ENCODE data around the gene GLRX. TPM values are rescaled to one million over a fixed set of nuclear protein-coding genes. Genes with fewer than 3 reads are reported as not detected.
A peak's percentile ranks its signal among the peaks of the same experiment; 100 is the strongest.

Gene GLRX
- total and polyA plus RNA-seq, 2 of the 4 experiments (the other 2 are of a cell fraction) = 142 to 193 TPM

DNA sequence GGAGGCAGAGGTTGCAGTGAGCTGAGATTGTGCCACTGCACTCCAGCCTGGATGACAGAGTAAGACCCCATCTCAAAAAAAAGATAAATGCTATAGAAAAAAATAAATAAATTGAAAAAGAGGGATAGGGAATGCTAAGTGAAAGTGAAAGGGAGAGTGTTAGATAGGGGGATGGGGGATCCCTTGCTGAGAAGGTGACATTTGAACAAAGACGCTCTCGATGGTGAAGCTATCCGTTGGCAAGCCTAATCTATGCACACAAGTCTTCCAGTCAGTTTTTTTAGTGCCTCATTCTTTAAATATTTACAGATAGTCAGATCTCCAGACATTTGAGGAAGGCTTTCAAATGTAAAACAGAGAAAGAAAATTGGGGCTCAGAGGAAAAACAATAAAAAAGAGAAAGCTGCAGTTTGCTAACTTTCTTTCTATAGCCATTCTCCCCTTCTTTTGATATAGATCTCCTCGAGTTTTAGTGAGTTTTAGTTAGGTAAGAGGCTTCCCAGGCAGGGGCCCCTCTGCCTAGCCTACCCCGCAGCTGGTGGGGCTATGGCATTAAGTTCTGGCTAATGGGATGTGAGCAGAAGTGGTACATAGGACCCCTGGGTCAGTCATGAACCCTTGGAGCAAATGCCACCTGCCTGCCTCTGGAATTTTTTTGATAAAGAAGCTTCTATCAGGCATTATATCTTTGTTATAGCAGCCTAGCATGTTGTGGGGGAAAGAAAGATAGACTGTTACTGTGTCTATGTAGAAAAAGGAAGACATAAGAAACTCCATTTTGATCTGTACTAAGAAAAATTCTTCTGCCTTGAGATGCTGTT is 12.0 kb downstream of the GLRX start (continued):
- TF ChIP-seq NFE2L2 (IDR thresholded peaks at IDR 0.05; ENCODE audit: low read depth, low read length) = no peak

DNA sequence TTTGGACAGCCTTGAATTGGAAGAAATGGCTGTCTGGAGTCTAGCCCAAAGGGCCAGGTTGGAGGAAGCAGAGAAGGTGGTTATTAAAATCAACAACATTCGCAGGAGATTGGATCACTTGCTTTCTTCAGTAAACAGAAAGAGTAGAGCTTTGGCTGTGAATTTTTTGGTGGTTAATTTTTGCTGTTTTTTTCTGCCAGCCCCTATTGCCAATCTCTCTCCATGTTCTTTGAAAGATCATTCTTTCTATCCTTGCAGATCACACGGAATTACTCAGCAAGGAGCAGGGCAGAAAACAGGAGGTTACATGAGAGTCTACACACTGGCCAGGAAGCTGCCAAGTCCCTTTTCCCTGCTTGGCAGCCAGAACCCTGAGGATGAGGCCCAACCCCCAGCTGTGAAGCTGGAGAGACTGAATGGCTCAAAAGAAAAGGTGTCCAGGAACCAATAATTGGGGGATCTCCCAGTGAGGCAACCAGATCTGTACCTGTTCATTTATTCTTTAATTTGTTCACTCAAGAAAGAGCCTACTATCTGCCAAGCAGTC is 13.0 kb downstream of the GLRX start:
- Histone ChIP-seq H3K4me2 (ENCODE audit: low read depth, low read length) (no peak overlapping the region), H2AFZ (replicated peaks; ENCODE audit: low read length, poor library complexity) (no peak overlapping the region), H3K9ac (ENCODE audit: low read depth, low read length) (no peak overlapping the region), H3K14ac (replicated peaks; ENCODE audit: low read depth, low read length) (peak overlapping the region; percentile 37; the same call in 1 of the 2 replicates), H4K5ac (ENCODE audit: low read depth, low read length) (no peak overlapping the region), H2BK20ac (ENCODE audit: low read depth, low read length) (no peak overlapping the region), H4K20me1 (ENCODE audit: insufficient read depth, low read length) (no peaks in the 10 kb centered on the region), H4K8ac (ENCODE audit: low read depth in 2 of 2, low read length in 2 of 2) (peak overlapping the region in 1 of 2 experiments; percentile 2; a peak in 1 of 4 replicates), H2AK5ac (ENCODE audit: low read depth, low read length) (peak overlapping the region; percentile 22; the same call in 1 of the 2 replicates), H2BK5ac (ENCODE audit: low read depth, low read length, poor library complexity, severe bottlenecking) (peak overlapping the region; percentile 3), H3K79me1 (ENCODE audit: low read depth in 1 of 2, low read length in 2 of 2) (peaks cover 3 to 22% of the 10 kb centered on the region in 2 experiments; a peak in 2 of 4 replicates), H3K9me1 (ENCODE audit: insufficient read depth, low read length) (peaks cover 10% of the 10 kb centered on the region; the same call in 1 of the 2 replicates), H3K23ac (ENCODE audit: low read depth, low read length) (0 out of 2 replicates have a peak overlapping the region, but pooled peaks have one; percentile 4), H2BK15ac (ENCODE audit: low read depth, low read length) (no peak overlapping the region), H3K9me3 (ENCODE audit: control insufficient read depth, insufficient read depth, low read length) (peaks cover 3% of the 10 kb centered on the region; the same call in 1 of the 2 replicates), H2BK120ac (ENCODE audit: low read depth, low read length) (peak overlapping the region; percentile 8; the same call in 1 of the 2 replicates), H3K56ac (ENCODE audit: extremely low read depth, insufficient read depth, low read length) (no peak overlapping the region), H3K4ac (ENCODE audit: low read depth, low read length) (peak overlapping the region; percentile 5), H2AK9ac (replicated peaks; ENCODE audit: low read depth, low read length, poor library complexity) (no peak overlapping the region), H3K4me1 (ENCODE audit: control insufficient read depth, insufficient read depth, low read length) (peaks cover 16% of the 10 kb centered on the region), H4K91ac (ENCODE audit: insufficient read depth, low read depth, low read length) (no peak overlapping the region), H3K27me3 (ENCODE audit: control insufficient read depth, insufficient read depth, low read length) (no peaks in the 10 kb centered on the region), H3K27ac (ENCODE audit: insufficient read depth, low read length) (peak overlapping the region; percentile 1; the same call in 1 of the 2 replicates), H3K4me3 (ENCODE audit: insufficient read depth, low read depth, low read length) (no peak overlapping the region), H3K36me3 (ENCODE audit: control insufficient read depth, insufficient read depth, low read length) (peaks cover 6% of the 10 kb centered on the region), H3K18ac (ENCODE audit: low read depth, low read length) (no peak overlapping the region)
- peak; percentile 52 for DNase-seq
- TF ChIP-seq CEBPB (IDR thresholded peaks at IDR 0.05; ENCODE audit: low read depth, low read length) (no peak), RFX5 (IDR thresholded peaks at IDR 0.05; ENCODE audit: low read depth, low read length) (no peak), BHLHE40 (IDR thresholded peaks at IDR 0.05; ENCODE audit: low read depth, low read length) (no peak)
- TF ChIP-seq, protein P1, sequence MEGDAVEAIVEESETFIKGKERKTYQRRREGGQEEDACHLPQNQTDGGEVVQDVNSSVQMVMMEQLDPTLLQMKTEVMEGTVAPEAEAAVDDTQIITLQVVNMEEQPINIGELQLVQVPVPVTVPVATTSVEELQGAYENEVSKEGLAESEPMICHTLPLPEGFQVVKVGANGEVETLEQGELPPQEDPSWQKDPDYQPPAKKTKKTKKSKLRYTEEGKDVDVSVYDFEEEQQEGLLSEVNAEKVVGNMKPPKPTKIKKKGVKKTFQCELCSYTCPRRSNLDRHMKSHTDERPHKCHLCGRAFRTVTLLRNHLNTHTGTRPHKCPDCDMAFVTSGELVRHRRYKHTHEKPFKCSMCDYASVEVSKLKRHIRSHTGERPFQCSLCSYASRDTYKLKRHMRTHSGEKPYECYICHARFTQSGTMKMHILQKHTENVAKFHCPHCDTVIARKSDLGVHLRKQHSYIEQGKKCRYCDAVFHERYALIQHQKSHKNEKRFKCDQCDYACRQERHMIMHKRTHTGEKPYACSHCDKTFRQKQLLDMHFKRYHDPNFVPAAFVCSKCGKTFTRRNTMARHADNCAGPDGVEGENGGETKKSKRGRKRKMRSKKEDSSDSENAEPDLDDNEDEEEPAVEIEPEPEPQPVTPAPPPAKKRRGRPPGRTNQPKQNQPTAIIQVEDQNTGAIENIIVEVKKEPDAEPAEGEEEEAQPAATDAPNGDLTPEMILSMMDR (conservative IDR thresholded peaks at IDR 0.05; ENCODE audit: low read depth, low read length) = no peak
- TF ChIP-seq, protein P2, sequence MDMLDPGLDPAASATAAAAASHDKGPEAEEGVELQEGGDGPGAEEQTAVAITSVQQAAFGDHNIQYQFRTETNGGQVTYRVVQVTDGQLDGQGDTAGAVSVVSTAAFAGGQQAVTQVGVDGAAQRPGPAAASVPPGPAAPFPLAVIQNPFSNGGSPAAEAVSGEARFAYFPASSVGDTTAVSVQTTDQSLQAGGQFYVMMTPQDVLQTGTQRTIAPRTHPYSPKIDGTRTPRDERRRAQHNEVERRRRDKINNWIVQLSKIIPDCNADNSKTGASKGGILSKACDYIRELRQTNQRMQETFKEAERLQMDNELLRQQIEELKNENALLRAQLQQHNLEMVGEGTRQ (IDR thresholded peaks at IDR 0.05; ENCODE audit: low read depth, low read length) = no peak
- 0 out of 2 replicates have a peak, but pooled peaks have one; percentile 24 for ATAC-seq (ENCODE audit: low read depth)
- intact Hi-C loops (cut with micrococcal nuclease) (no loop called here), dilution Hi-C loops (cut with HindIII; ENCODE audit: low sequenced_read_pairs, unreplicated experiment) (no loop called here), in situ Hi-C loops (cut with MboI; ENCODE audit: low sequenced_read_pairs) (no loop called here)
- no CpG with 5 or more reads among the region's 2 CpGs for WGBS, 2 experiments (ENCODE audit: extremely low coverage in 2 of 2, insufficient read length in 1 of 2)
- CTCF ChIA-PET = no interaction called here
- no TSS peak for BruUV-seq (replicated peaks)
- POLR2A ChIA-PET (ENCODE audit: unreplicated experiment) = no interaction called here
